ENCODE results near the gene CAMSAP3.
A peak's percentile ranks its signal among the peaks of the same experiment; 100 is the strongest.

CAMSAP3 gene

DNA sequence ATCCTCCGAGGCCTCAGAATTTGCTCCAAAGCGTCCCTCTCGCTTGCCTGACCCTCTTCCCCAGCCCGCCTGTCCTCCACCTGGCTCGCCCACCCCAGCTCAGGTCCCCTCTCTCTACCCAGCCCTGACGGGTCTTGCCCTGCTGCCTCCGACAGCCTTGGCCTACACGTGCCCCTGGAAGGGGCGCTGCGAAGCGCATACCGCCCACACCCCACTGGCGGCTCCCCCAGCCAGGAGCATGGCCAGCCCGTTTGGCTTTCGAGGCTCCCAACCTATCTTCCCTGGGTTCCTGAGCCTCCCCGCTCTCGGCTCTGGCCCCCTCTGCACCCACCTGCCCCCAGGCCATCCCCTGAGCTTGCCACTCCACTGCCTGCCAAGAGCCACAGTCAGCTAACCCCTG lies 29.1 kb downstream of the CAMSAP3 start:
- TF ChIP-seq, protein P1, sequence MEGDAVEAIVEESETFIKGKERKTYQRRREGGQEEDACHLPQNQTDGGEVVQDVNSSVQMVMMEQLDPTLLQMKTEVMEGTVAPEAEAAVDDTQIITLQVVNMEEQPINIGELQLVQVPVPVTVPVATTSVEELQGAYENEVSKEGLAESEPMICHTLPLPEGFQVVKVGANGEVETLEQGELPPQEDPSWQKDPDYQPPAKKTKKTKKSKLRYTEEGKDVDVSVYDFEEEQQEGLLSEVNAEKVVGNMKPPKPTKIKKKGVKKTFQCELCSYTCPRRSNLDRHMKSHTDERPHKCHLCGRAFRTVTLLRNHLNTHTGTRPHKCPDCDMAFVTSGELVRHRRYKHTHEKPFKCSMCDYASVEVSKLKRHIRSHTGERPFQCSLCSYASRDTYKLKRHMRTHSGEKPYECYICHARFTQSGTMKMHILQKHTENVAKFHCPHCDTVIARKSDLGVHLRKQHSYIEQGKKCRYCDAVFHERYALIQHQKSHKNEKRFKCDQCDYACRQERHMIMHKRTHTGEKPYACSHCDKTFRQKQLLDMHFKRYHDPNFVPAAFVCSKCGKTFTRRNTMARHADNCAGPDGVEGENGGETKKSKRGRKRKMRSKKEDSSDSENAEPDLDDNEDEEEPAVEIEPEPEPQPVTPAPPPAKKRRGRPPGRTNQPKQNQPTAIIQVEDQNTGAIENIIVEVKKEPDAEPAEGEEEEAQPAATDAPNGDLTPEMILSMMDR (IDR thresholded peaks at IDR 0.05; ENCODE audit: low read depth, low read length) = no peak
- no peak for DNase-seq (ENCODE audit: low read depth in 2 of 2)
- no peak overlapping the region for H3K4me3 ChIP-seq (replicated peaks in 1 of 2; ENCODE audit: low read depth in 2 of 2, low read length in 2 of 2)

DNA sequence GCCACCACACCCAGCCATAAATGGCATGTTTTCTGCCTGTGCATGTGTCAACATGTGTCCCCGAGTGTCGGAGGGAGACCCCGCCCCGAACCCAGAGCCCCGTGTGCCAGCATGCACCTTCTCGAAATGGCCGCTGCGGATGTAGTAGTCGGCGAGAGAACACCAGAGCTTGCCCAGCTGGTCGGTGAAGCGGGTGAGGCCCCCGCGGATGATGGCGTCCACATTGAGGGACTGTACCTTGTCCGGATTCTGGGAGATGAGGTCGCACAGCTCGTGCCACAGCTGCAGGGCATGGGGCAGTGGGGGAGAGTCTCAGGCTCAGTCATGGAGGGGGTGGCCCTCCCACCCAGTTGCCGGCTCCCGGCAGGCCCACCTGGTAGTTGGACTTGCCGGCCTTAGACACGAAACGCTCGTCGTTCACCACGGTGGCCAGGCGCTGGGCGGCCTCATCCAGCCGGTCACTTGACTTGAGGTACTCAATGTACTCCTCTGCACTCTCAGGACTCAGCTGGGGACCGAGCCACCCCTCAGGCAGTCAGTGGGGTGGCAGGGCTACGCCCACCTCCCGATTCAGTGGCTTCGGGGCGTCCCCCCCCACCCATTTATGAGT lies 30.2 kb downstream of the CAMSAP3 start:
- no peak overlapping the region for H3K4me3 ChIP-seq (replicated peaks in 1 of 2; ENCODE audit: low read depth in 2 of 2, low read length in 2 of 2)
- no peak for DNase-seq (ENCODE audit: low read depth in 2 of 2)
- TF ChIP-seq, protein P1 (IDR thresholded peaks at IDR 0.05; ENCODE audit: low read depth, low read length) = no peak

DNA sequence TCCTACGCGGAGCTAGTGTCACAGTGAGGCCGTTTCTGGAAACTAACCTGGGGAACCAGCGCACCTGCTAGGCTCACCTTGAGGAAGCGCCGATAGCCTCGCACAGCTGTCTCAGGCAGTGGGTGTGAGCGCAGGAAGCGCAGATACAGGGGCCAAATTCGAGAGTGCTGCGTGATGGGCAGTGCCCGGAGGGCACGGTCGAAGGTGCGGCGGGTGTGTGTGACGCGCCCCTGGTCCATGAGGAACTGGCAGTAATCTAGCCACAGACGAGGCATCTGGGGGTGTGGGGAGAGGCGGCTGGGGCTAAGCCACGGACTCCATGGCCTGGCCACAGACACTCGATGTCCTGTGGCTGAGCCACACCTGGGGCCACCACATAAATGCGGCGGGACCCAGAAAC lies 31.5 kb downstream of the CAMSAP3 start:
- TF ChIP-seq, protein P1 (IDR thresholded peaks at IDR 0.05; ENCODE audit: low read depth, low read length) = no peak
- no peak for DNase-seq (ENCODE audit: low read depth in 2 of 2)
- no peak overlapping the region for H3K4me3 ChIP-seq (replicated peaks in 1 of 2; ENCODE audit: low read depth in 2 of 2, low read length in 2 of 2)

DNA sequence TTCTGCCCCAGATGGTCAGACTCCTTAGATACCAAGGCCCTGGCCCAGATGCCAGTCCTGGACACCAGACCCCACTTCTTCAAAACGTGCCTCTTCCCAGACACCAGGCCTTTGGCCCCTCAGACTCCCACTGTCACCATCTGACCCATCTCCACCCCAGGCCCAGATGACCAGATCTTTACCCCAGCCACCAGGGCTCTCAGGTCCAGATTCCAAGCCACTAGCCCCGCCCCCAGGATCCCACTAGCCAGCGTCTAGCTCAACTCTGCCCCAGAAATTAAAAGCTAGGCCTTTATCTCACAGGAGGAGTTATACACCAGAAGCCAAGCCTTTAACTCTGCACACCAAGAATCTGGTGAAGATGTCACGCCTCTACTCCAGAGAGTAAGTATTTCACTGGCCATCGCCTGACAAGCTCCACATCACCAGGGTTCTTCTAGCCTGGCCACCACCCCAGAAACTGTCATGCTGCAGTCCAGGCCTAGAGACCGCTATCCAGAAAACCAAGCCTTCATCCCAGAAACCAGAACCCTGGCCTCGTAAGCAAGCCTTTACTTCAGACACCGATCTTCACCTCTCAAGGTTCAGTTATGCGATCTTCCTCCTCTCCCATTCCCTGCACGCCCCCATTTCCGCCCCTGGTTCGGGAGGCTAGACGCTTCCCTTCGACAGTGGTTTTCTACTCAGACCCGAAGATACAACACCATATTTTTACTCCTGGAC lies 33.1 kb downstream of the CAMSAP3 start:
- TF ChIP-seq, protein P1 (IDR thresholded peaks at IDR 0.05; ENCODE audit: low read depth, low read length) = no peak
- no peak for DNase-seq (ENCODE audit: low read depth in 2 of 2)
- H3K4me3 ChIP-seq (replicated peaks in 1 of 2; ENCODE audit: low read depth in 2 of 2, low read length in 2 of 2) = peak overlapping the region; percentile 68 to 100

DNA sequence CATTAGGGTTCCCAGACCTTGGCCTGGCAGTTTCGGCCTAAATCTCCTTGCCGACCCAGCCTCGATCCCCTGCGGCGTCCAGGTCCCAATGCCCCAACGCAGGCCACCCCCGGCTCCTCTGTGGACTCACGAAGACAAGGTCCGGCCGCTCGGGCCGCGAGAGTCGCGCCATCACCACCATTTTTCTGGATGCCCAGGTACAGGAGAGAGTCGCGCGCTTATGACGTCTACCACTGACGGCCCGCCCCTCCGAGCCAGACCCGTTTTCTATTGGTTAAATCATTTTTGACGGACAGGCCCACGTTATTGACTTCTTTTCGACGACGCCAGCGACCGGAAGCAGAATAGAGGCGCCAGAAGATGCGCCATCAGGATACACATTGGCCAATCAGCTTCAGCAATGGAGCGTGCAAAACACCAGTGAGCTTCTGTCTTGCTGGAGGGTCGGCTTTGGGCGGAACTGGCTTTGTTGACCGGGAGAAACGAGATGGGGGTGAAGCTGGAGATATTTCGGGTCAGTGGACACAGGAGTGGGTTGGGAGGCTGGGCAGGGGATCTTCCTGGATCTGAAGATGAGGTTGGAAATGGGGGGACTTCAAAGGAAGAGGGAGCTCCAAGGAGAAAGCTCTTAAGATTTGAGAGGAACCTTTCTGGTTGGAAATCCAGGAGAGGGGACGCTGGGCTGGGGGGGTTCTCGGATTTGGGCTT lies 33.8 kb downstream of the CAMSAP3 start, which contains the start of the genes PET100 and XAB2:
PET100 (plus strand) TSS at position 447 of the 708 bp plus-strand sequence; CDS start at position 488, 41 bp downstream.
XAB2 (minus strand) TSS at position 199 of the 708 bp plus-strand sequence; CDS start at position 181, 18 bp downstream.
- TF ChIP-seq, protein P1 (IDR thresholded peaks at IDR 0.05; ENCODE audit: low read depth, low read length) = no peak
- H3K4me3 ChIP-seq (replicated peaks in 1 of 2; ENCODE audit: low read depth in 2 of 2, low read length in 2 of 2) = peak within 1 kb of the TSS; percentile 76 to 100
- peak; percentile 99 for DNase-seq (ENCODE audit: low read depth in 2 of 2)

DNA sequence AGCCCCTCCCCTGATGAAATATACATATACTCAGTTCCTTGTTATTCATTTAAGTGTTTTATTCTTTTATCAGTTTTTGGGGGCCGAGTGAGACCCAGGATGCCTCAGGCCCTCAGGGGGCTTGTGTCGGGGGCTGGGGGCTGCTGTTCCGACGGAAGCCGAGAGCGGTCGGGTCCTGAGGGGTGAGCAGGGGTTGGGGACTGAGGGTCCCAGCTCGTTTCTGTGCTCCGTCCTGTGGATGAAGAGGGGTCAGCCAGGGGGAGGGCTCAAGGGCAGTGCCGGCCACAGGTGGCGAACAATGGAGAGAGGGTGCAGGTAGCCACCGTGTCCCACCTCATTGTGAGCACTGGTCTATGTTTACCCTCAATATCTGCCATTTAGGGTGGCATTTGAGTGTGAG lies 35.9 kb downstream of the CAMSAP3 start:
- no peak for DNase-seq (ENCODE audit: low read depth in 2 of 2)
- TF ChIP-seq, protein P1 (IDR thresholded peaks at IDR 0.05; ENCODE audit: low read depth, low read length) = no peak
- no peak overlapping the region for H3K4me3 ChIP-seq (replicated peaks in 1 of 2; ENCODE audit: low read depth in 2 of 2, low read length in 2 of 2)

All from cardiac fibroblast (primary cell).